PFSK-1 (cell line): ENCODE data around the gene MLPH.

Source experiments
- FOXP2 ChIP-seq: optimal IDR thresholded peaks from 2 replicates; pipeline ENCODE3; 2011; ENCODE audit warnings: borderline replicate concordance, control low read depth, inconsistent platforms; ENCODE audit not compliant: insufficient read depth; ENCODE audit errors: extremely low read length, extremely low read depth
- POLR2AphosphoS5 ChIP-seq: IDR thresholded peaks from 2 replicates; pipeline ENCODE4 v1.6.1; 2012; ENCODE audit warnings: low read depth, mild to moderate bottlenecking, control low read depth, low read length, moderate library complexity
- SIN3A ChIP-seq: IDR thresholded peaks from 2 replicates; pipeline ENCODE4 v1.6.1; 2012; ENCODE audit warnings: mild to moderate bottlenecking, low read length, moderate library complexity, borderline replicate concordance; ENCODE audit not compliant: insufficient read depth
- TAF1 ChIP-seq: IDR thresholded peaks from 2 replicates; pipeline ENCODE4 v1.6.1; 2012; ENCODE audit warnings: low read length, control low read depth, borderline replicate concordance; ENCODE audit not compliant: insufficient read depth
- TF ChIP-seq, protein P1 (sequence below), 2 experiments: IDR thresholded peaks; 2 replicates each; pipeline versions ENCODE4 v1.6.1 to v1.8.0; 2011 to 2012; ENCODE audit warnings: low read depth in 2 of 2, low read length in 2 of 2, control low read depth in 1 of 2, inconsistent platforms in 1 of 2, mild to moderate bottlenecking in 1 of 2, moderate library complexity in 1 of 2; ENCODE audit not compliant: insufficient read depth in 1 of 2

MLPH gene

DNA sequence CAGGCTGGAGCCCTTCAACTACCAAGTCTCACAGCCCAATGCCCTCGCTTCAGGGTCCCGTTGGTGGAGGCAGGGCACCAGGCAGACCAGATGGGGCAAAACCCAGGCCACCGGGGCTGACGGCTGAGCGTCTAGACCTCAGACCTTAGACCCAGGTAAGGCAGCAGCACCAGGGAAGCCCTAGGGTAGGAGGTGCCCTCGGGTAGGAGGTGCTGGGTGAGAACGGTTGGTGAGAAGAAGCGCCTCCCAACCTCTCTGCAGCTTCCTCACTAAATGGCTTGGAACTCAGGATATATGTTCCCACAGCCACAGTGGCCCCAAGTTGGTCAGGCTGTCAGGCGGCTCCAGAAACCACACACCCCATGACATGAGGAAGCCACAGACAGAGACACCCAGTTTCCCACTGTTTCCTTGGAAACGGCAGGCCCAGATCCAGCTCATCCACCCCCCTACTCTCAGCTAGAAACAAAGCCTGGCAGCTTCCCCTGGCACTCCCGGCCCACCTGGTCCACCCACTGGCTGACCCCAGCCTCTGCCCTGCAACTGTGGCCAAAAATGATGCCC is 13.1 kb upstream of the MLPH start:
- no peak for TF ChIP-seq POLR2AphosphoS5
- TF ChIP-seq TAF1 = no peak
- TF ChIP-seq, protein P1, sequence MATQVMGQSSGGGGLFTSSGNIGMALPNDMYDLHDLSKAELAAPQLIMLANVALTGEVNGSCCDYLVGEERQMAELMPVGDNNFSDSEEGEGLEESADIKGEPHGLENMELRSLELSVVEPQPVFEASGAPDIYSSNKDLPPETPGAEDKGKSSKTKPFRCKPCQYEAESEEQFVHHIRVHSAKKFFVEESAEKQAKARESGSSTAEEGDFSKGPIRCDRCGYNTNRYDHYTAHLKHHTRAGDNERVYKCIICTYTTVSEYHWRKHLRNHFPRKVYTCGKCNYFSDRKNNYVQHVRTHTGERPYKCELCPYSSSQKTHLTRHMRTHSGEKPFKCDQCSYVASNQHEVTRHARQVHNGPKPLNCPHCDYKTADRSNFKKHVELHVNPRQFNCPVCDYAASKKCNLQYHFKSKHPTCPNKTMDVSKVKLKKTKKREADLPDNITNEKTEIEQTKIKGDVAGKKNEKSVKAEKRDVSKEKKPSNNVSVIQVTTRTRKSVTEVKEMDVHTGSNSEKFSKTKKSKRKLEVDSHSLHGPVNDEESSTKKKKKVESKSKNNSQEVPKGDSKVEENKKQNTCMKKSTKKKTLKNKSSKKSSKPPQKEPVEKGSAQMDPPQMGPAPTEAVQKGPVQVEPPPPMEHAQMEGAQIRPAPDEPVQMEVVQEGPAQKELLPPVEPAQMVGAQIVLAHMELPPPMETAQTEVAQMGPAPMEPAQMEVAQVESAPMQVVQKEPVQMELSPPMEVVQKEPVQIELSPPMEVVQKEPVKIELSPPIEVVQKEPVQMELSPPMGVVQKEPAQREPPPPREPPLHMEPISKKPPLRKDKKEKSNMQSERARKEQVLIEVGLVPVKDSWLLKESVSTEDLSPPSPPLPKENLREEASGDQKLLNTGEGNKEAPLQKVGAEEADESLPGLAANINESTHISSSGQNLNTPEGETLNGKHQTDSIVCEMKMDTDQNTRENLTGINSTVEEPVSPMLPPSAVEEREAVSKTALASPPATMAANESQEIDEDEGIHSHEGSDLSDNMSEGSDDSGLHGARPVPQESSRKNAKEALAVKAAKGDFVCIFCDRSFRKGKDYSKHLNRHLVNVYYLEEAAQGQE (IDR thresholded peaks at IDR 0.05; ENCODE audit: insufficient read depth in 1 of 2, low read depth in 2 of 2, low read length in 2 of 2) = no peak
- no peak for TF ChIP-seq SIN3A
- no peak for TF ChIP-seq FOXP2

DNA sequence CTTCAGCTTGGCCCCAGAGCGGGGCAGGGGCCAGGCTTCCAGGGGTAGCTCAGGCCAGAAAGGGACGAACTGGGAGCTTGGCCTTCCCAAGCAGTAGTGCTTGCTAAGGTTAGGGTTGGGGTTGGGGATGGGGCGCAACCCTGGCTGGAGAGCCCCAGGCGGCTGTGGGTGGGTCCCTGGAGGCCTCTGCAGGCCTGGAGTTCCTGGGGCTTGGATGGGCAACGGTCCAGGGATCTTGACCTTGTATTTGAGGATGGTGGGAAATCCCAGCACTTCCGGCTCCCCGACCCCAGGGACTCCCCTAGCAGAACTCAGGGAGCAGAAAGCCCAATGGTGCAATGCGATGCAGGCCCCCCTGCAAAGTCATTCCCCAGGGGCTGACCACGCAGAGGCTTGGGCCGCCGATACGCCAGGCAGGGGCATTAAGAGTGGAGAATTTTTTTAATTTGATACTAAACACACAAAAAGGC is 12.6 kb upstream of the MLPH start:
- TF ChIP-seq FOXP2 = no peak

DNA sequence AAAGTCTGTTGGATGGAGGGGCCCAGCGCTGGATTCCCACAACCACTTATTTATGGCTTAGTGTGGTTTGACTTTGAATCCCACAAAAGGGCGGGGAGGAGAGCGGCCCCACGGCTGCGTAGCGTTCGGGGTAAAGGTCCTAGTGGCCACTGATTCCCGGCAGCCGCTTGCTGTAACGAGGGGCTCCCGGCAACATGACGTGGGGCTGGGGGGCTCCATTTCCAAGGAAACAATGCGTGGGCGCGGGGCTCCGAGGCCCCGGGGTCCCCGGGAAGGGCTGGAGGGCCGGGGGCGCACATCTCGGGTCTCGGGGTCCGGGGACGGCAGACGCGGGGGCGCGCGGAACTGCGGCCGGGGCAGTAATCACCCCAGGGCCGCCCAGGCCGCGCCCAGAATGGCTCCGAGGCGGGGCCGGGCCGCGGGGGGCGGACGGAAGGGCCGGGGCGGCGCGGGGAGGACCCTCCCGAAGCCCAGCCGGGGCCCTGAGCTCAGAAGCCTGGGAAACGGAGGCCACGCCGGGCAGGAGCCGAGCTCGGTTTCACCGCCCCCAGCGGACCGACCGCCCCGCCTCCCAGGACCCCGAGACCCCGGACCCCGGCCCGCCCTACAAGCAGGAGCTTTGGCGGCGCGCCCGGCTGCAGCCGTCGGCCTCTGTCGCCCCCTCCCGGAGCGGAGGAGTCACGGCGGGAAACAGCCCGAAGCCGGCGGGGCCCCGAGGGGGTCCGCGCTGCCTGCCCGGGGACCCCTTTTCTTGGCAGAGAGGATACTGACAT is 11.9 kb upstream of the MLPH start:
- TF ChIP-seq POLR2AphosphoS5 = peak; percentile 41; the same call in 1 of the 2 replicates
- 0 out of 2 replicates have a peak, but pooled peaks have one; percentile 40 for TF ChIP-seq TAF1
- TF ChIP-seq SIN3A = no peak
- peak; percentile 11 for TF ChIP-seq FOXP2

DNA sequence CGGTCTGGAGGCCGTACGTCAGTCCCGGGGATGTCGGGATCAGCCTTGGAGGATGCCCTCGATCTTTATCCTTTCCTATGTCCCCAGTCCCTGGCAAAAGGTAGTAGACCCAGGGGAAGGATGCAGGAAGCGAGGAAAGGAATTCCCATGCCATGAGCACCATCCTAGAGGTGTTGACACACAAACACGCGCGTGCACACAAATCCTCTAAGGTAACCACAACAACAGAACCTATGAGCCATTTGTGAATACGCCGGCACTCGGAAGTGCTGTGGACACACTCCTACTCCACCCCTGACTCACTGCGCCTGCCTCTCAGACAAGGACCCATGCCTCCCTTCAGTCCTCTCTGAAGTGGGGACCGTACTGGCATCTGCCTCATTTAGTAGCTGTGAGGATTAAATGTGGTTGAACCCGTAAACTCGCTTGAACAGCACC is 11.3 kb upstream of the MLPH start:
- TF ChIP-seq FOXP2 = no peak
- no peak for TF ChIP-seq TAF1
- no peak for TF ChIP-seq SIN3A
- no peak for TF ChIP-seq POLR2AphosphoS5
- TF ChIP-seq, protein P1 (IDR thresholded peaks at IDR 0.05; ENCODE audit: insufficient read depth in 1 of 2, low read depth in 2 of 2, low read length in 2 of 2) = no peak

DNA sequence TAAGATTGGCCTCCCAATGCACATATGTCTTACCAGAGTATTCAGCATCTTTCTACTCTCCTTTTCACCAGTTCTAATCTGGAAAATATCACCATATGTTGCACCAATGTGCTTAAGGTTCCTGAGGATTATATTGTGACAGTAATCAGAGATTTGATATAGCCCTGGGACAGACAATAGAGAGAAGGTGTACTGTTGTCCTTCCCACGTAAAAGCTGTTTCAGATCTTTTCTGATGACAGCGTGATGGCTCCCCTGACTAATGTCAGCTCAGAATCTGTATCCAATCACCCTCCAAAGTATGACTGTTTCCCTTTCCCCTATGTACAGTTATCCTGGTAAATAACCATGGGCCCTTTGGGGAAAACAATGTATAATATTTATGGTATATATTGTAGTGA is 9.0 kb upstream of the MLPH start:
- TF ChIP-seq SIN3A = no peak
- TF ChIP-seq, protein P1 (IDR thresholded peaks at IDR 0.05; ENCODE audit: insufficient read depth in 1 of 2, low read depth in 2 of 2, low read length in 2 of 2) = no peak

DNA sequence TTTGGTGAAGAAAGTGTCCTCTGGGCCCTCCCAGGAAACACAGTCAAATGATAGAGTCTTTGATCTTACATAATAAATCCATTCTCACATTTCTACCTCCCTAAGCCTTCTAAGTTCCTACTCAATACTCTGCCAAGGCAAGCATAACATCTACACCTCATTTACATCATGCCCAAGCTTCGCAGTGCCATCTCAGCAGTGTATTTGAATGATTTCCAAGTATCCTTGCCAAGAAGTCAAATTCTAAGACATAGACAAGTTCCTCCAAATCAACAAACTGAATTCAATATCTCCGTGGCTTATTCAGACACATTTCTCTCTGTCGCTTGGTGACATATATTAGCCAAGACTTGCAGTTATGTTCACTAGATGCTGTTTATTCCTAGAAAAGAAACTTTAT is 8.1 kb upstream of the MLPH start:
- TF ChIP-seq TAF1 = no peak
- TF ChIP-seq, protein P1 (IDR thresholded peaks at IDR 0.05; ENCODE audit: insufficient read depth in 1 of 2, low read depth in 2 of 2, low read length in 2 of 2) = no peak
- TF ChIP-seq SIN3A = no peak
- TF ChIP-seq FOXP2 = no peak
- no peak for TF ChIP-seq POLR2AphosphoS5
